Measurements from ENCODE around the gene NR3C2.

NR3C2 gene

GRCh38 chr4:148081745-148082144 lies 360.5 kb downstream of the NR3C2 start:
- in situ Hi-C loops (cut with HindIII; ENCODE audit: low sequenced_read_pairs), result no loop called here

GRCh38 chr4:148081267-148081666 lies 360.9 kb downstream of the NR3C2 start:
- in situ Hi-C loops (cut with HindIII; ENCODE audit: low sequenced_read_pairs), result no loop called here

GRCh38 chr4:148079961-148080360 lies 362.3 kb downstream of the NR3C2 start:
- in situ Hi-C loops (cut with HindIII; ENCODE audit: low sequenced_read_pairs), result no loop called here

GRCh38 chr4:148078061-148078460 lies 364.2 kb downstream of the NR3C2 start:
- in situ Hi-C loops (cut with HindIII; ENCODE audit: low sequenced_read_pairs), result no loop called here

GRCh38 chr4:148077581-148077980 lies 364.6 kb downstream of the NR3C2 start:
- in situ Hi-C loops (cut with HindIII; ENCODE audit: low sequenced_read_pairs), result no loop called here

- in situ Hi-C loops (cut with HindIII; ENCODE audit: low sequenced_read_pairs), result no loop called here
Measured at GRCh38 chr4:148076964-148077363, 365.2 kb downstream of the NR3C2 start.

GRCh38 chr4:148075438-148075837 lies 366.8 kb downstream of the NR3C2 start:
- in situ Hi-C loops (cut with HindIII; ENCODE audit: low sequenced_read_pairs), result no loop called here

- in situ Hi-C loops (cut with HindIII; ENCODE audit: low sequenced_read_pairs), result no loop called here
Measured at GRCh38 chr4:148074462-148074861, 367.8 kb downstream of the NR3C2 start.

GRCh38 chr4:148073349-148073748 lies 368.9 kb downstream of the NR3C2 start:
- in situ Hi-C loops (cut with HindIII; ENCODE audit: low sequenced_read_pairs), result no loop called here

GRCh38 chr4:148072789-148073188 lies 369.4 kb downstream of the NR3C2 start:
- in situ Hi-C loops (cut with HindIII; ENCODE audit: low sequenced_read_pairs), result no loop called here

GRCh38 chr4:148071009-148071408 lies 371.2 kb downstream of the NR3C2 start:
- in situ Hi-C loops (cut with HindIII; ENCODE audit: low sequenced_read_pairs), result no loop called here

- in situ Hi-C loops (cut with HindIII; ENCODE audit: low sequenced_read_pairs), result no loop called here
Measured at GRCh38 chr4:148069895-148070178, 372.4 kb downstream of the NR3C2 start.

GRCh38 chr4:148069086-148069894 lies 372.9 kb downstream of the NR3C2 start:
- in situ Hi-C loops (cut with HindIII; ENCODE audit: low sequenced_read_pairs), result no loop called here

- in situ Hi-C loops (cut with HindIII; ENCODE audit: low sequenced_read_pairs), result no loop called here
Measured at GRCh38 chr4:148068065-148068911, 373.9 kb downstream of the NR3C2 start.

- in situ Hi-C loops (cut with HindIII; ENCODE audit: low sequenced_read_pairs), result no loop called here
Measured at GRCh38 chr4:148067301-148067916, 374.8 kb downstream of the NR3C2 start.

GRCh38 chr4:148065075-148065474 lies 377.1 kb downstream of the NR3C2 start:
- in situ Hi-C loops (cut with HindIII; ENCODE audit: low sequenced_read_pairs), result no loop called here

- in situ Hi-C loops (cut with HindIII; ENCODE audit: low sequenced_read_pairs), result no loop called here
Measured at GRCh38 chr4:148064451-148064850, 377.8 kb downstream of the NR3C2 start.

GRCh38 chr4:148062301-148062950 lies 379.8 kb downstream of the NR3C2 start:
- in situ Hi-C loops (cut with HindIII; ENCODE audit: low sequenced_read_pairs), result no loop called here

GRCh38 chr4:148061795-148062194 lies 380.4 kb downstream of the NR3C2 start:
- in situ Hi-C loops (cut with HindIII; ENCODE audit: low sequenced_read_pairs), result no loop called here

- in situ Hi-C loops (cut with HindIII; ENCODE audit: low sequenced_read_pairs), result no loop called here
Measured at GRCh38 chr4:148061141-148061481, 381.1 kb downstream of the NR3C2 start.
